DMS 273 treated with DMSO at 0.1 percent for 48 hours (cell line): ENCODE measurements around the gene ABCA2.

Experiments
- DNase-seq: peaks from one replicate; lab custom pipeline; 2025; lab: John Stamatoyannopoulos, UW

The ABCA2 gene

GRCh38 chr9:137027369-137028262 is at the start of gene ABCA2:
TSS of gene ABCA2 (minus strand) at chr9:137028237. CDS start at chr9:137028140, 97 bp downstream.
- no peak for DNase-seq

GRCh38 chr9:137077010-137077747 is 49.1 kb upstream of the ABCA2 start, which contains the start of gene UAP1L1:
TSS of gene UAP1L1 (plus strand) at chr9:137077517. CDS start at chr9:137077533, 16 bp downstream.
- DNase-seq: no peak

GRCh38 chr9:137076636-137077009 is 48.6 kb upstream of the ABCA2 start:
- DNase-seq: no peak

- DNase-seq: no peak
These were observed 47.3 kb upstream of the ABCA2 start for GRCh38 chr9:137075275-137075775.

GRCh38 chr9:137074657-137075274 is 46.7 kb upstream of the ABCA2 start:
- no peak for DNase-seq

GRCh38 chr9:137073992-137074399 is 46.0 kb upstream of the ABCA2 start:
- no peak for DNase-seq

- no peak for DNase-seq
These were observed 43.2 kb upstream of the ABCA2 start for GRCh38 chr9:137071282-137071681.

- no peak for DNase-seq
These were observed 42.9 kb upstream of the ABCA2 start for GRCh38 chr9:137070906-137071275.

GRCh38 chr9:137070201-137070905 is 42.3 kb upstream of the ABCA2 start, which contains the start of gene SAPCD2:
TSS of gene SAPCD2 (minus strand) at chr9:137070557. CDS start at chr9:137070460, 97 bp downstream.
- peak; percentile 80 for DNase-seq

- no peak for DNase-seq
These were observed 41.6 kb upstream of the ABCA2 start for GRCh38 chr9:137069508-137070091.

GRCh38 chr9:137068539-137069507 is 40.8 kb upstream of the ABCA2 start:
- DNase-seq: no peak

GRCh38 chr9:137067860-137068538 is 40.0 kb upstream of the ABCA2 start:
- DNase-seq: peak; percentile 29

- DNase-seq: no peak
These were observed 38.2 kb upstream of the ABCA2 start for GRCh38 chr9:137066096-137066861.

GRCh38 chr9:137065336-137065967 is 37.4 kb upstream of the ABCA2 start:
- DNase-seq: no peak

GRCh38 chr9:137064880-137065164 is 36.8 kb upstream of the ABCA2 start:
- no peak for DNase-seq

GRCh38 chr9:137064027-137064879 is 36.2 kb upstream of the ABCA2 start:
- DNase-seq: no peak

- no peak for DNase-seq
These were observed 35.4 kb upstream of the ABCA2 start for GRCh38 chr9:137063311-137064026.
